ENCODE data around the gene ADAM15. TPM values are rescaled to one million over a fixed set of nuclear protein-coding genes. Genes with fewer than 3 reads are reported as not detected.

Gene ADAM15
- total and polyA plus RNA-seq, 9 donors = 17.0 to 149 (median 61.7) TPM

- H3K27me3 ChIP-seq = peaks cover 13% of the 10 kb centered on the region
- H3K27ac ChIP-seq = no peak overlapping the region
- H3K36me3 ChIP-seq = no peaks in the 10 kb centered on the region
- 75 to 87% (median 80%) methylated on average over 3 of the region's 3 CpGs for WGBS, 3 donors
- no peak overlapping the region for H3K4me3 ChIP-seq
- H3K4me1 ChIP-seq (ENCODE audit: insufficient read depth) = peaks cover 16% of the 10 kb centered on the region
- DNase-seq = peak in 1 of 5 donors; percentile 15
- no peaks in the 10 kb centered on the region for H3K9me3 ChIP-seq
- intact Hi-C loops (cut with DNase I) = loop anchor here in 1 of 4 donors (10.0 kb wide), 1 partner anchor 593 kb away; no protein-coding TSS in a partner anchor
- no peak for TF ChIP-seq POLR2A (IDR thresholded peaks at IDR 0.05)
- no peak for TF ChIP-seq EP300 (IDR thresholded peaks at IDR 0.05)
- TF ChIP-seq CTCF (IDR thresholded peaks at IDR 0.05) = no peak
Observed at GRCh38 chr1:155077346-155077745, 26.2 kb downstream of the ADAM15 start.

- 48 to 63% (median 63%) methylated on average over 4 of the region's 4 CpGs for WGBS, 3 donors
Observed at GRCh38 chr1:155077758-155078445, 26.8 kb downstream of the ADAM15 start.

GRCh38 chr1:155078469-155079209, 27.5 kb downstream of the ADAM15 start, which contains the start of gene EFNA3:
TSS of gene EFNA3 (plus strand) at chr1:155078837. CDS start at chr1:155078942, 105 bp downstream.
- Histone ChIP-seq H3K4me1 (ENCODE audit: insufficient read depth) (peaks cover 16% of the 10 kb centered on the region), H3K27me3 (peaks cover 16% of the 10 kb centered on the region), H3K9me3 (no peaks in the 10 kb centered on the region), H3K36me3 (no peaks in the 10 kb centered on the region), H3K27ac (no peak within 1 kb of the TSS), H3K4me3 (peak within 1 kb of the TSS; percentile 34)
- no peak for TF ChIP-seq EP300 (IDR thresholded peaks at IDR 0.05)
- no peak for TF ChIP-seq CTCF (IDR thresholded peaks at IDR 0.05)
- TF ChIP-seq POLR2A (IDR thresholded peaks at IDR 0.05) = no peak
- 0 to 1% (median 0%) methylated on average over 37 to 59 of the region's 59 CpGs for WGBS, 3 donors
- intact Hi-C loops (cut with DNase I) = loop anchor here in 1 of 4 donors (10.0 kb wide), 1 partner anchor 594 kb away; no protein-coding TSS in a partner anchor
- DNase-seq = peak; percentile 83 to 91 (median 86)

More at GRCh38 chr1:155077758-155078445, 26.8 kb downstream of the ADAM15 start:
- intact Hi-C loops (cut with DNase I) = loop anchor here in 1 of 4 donors (10.0 kb wide), 1 partner anchor 593 kb away; no protein-coding TSS in a partner anchor
- DNase-seq = peak in 1 of 5 donors; percentile 29
- no peak for TF ChIP-seq CTCF (IDR thresholded peaks at IDR 0.05)
- TF ChIP-seq POLR2A (IDR thresholded peaks at IDR 0.05) = no peak
- no peak for TF ChIP-seq EP300 (IDR thresholded peaks at IDR 0.05)
- Histone ChIP-seq H3K4me1 (ENCODE audit: insufficient read depth) (peaks cover 16% of the 10 kb centered on the region), H3K36me3 (no peaks in the 10 kb centered on the region), H3K27ac (no peak overlapping the region), H3K4me3 (no peak overlapping the region), H3K9me3 (no peaks in the 10 kb centered on the region), H3K27me3 (peaks cover 13% of the 10 kb centered on the region)

- TF ChIP-seq EP300 (IDR thresholded peaks at IDR 0.05) (no peak), CTCF (IDR thresholded peaks at IDR 0.05) (no peak), POLR2A (IDR thresholded peaks at IDR 0.05) (no peak)
- Histone ChIP-seq H3K27me3 (peaks cover 16% of the 10 kb centered on the region), H3K9me3 (no peaks in the 10 kb centered on the region), H3K4me1 (ENCODE audit: insufficient read depth) (peaks cover 16% of the 10 kb centered on the region), H3K4me3 (peak overlapping the region; percentile 34), H3K36me3 (no peaks in the 10 kb centered on the region), H3K27ac (no peak overlapping the region)
- WGBS, 3 donors = 2 to 3% (median 3%) methylated on average over 7 to 10 of the region's 10 CpGs
- DNase-seq = no peak
- intact Hi-C loops (cut with DNase I) = loop anchor here in 1 of 4 donors (10.0 kb wide), 1 partner anchor 594 kb away; no protein-coding TSS in a partner anchor
Observed at GRCh38 chr1:155079210-155079486, 28.0 kb downstream of the ADAM15 start.
